K562 (cell line): ENCODE results near the gene CD72. TPM values are rescaled to one million over a fixed set of nuclear protein-coding genes. Genes with fewer than 3 reads are reported as not detected.

ENCODE experiments used
- CBFA2T3 ChIP-seq: fragments of 450-650 bp; IDR thresholded peaks from 2 replicates; pipeline ENCODE4 v1.6.1; 2017
- LEF1 ChIP-seq: fragments of 450-650 bp; IDR thresholded peaks from 2 replicates; pipeline ENCODE4 v1.6.1; 2016; ENCODE audit warnings: mild to moderate bottlenecking
- POLR3A ChIP-seq: IDR thresholded peaks from 2 replicates; pipeline ENCODE4 v1.6.1; 2011; ENCODE audit warnings: borderline replicate concordance, mild to moderate bottlenecking, moderate library complexity; ENCODE audit not compliant: insufficient read length, insufficient read depth; ENCODE audit errors: extremely low read depth
- XRCC3 ChIP-seq: fragments of 450-650 bp; IDR thresholded peaks from 2 replicates; pipeline ENCODE4 v1.6.1; 2017; ENCODE audit warnings: mild to moderate bottlenecking, moderate library complexity
- ZNF175 ChIP-seq: fragments of 200-800 bp; sonication (Bioruptor generic); IDR thresholded peaks from 2 replicates; pipeline ENCODE4 v1.6.1; 2016; ENCODE audit warnings: low read depth, mild to moderate bottlenecking, missing genetic modification characterization, missing compliant biosample characterization
- ZNF24 ChIP-seq: fragments of 450-650 bp; IDR thresholded peaks from 2 replicates; pipeline ENCODE4 v1.6.1; 2016
- ZNF311 ChIP-seq: fragments of 250-450 bp; sonication (Bioruptor Pico); IDR thresholded peaks from 2 replicates; pipeline ENCODE4 v1.4.0; 2020; ENCODE audit warnings: mild to moderate bottlenecking, moderate library complexity
- ZNF354B ChIP-seq: fragments of 250-450 bp; sonication (Bioruptor Pico); IDR thresholded peaks from 2 replicates; pipeline ENCODE4 v1.4.0; 2020
- polyA plus RNA-seq, 8 experiments: library from polyadenylated mRNA; depleted of rRNA in 4 of 8; stranded (reverse) in 5 of 8; unstranded in 3 of 8; fragments of >200 nt; fragmentation: Nextera tagmentation in 2 of 8; fragmentation: Illumina TruSeq in 1 of 8; extraction: Ambion mirVana in 2 of 8; extraction: Trizol in 1 of 8; gene quantifications; 2 replicates each; pipeline versions ENCODE4 v1.2.1 to v1.2.3, GENCODE V29; 2011 to 2014; ENCODE audit warnings: inconsistent platforms in 1 of 8, missing spikeins in 1 of 8
- total RNA-seq, 7 experiments: library from RNA; depleted of rRNA in 6 of 7; stranded (reverse); fragments of >200 nt in 6 of 7; fragmentation: Illumina TruSeq in 2 of 7; extraction: Trizol in 2 of 7; gene quantifications; 2 replicates each; pipeline versions ENCODE4 v1.2.1 to v1.2.3, GENCODE V29; 2011 to 2021; ENCODE audit warnings: low replicate concordance in 1 of 7
- TF ChIP-seq, protein P1 (sequence below), 2 experiments: fragments of 450-650 bp; IDR thresholded peaks; 2 replicates each; pipeline ENCODE4 v1.6.1; 2016; ENCODE audit warnings: mild to moderate bottlenecking in 2 of 2, borderline replicate concordance in 1 of 2, low read depth in 1 of 2, moderate library complexity in 1 of 2
- TF ChIP-seq, protein P2 (sequence below): fragments of 450-650 bp; formaldehyde crosslinking; IDR thresholded peaks from 2 replicates; pipeline ENCODE4 v1.4.0; 2022; ENCODE audit warnings: missing genetic modification characterization
- TF ChIP-seq, protein P3 (sequence below), 3 experiments: fragments of 200-800 bp in 1 of 3; fragments of 250-450 bp in 1 of 3; fragments of 450-650 bp in 1 of 3; sonication (Bioruptor Pico) in 1 of 3; sonication (Bioruptor generic) in 1 of 3; formaldehyde crosslinking in 1 of 3; IDR thresholded peaks; 2 replicates each; pipeline versions ENCODE4 v1.6.1 to v1.8.0; 2016 to 2022; ENCODE audit warnings: mild to moderate bottlenecking in 2 of 3, missing genetic modification characterization in 2 of 3, missing compliant biosample characterization in 1 of 3, moderate library complexity in 1 of 3
- TF ChIP-seq, protein P4 (sequence below): fragments of 450-650 bp; IDR thresholded peaks from 2 replicates; pipeline ENCODE4 v1.7.1; 2018; ENCODE audit warnings: mild to moderate bottlenecking, low read depth; ENCODE audit not compliant: partially characterized antibody

CD72 gene
- total and polyA plus RNA-seq, 9 of the 15 experiments (the other 6 are each of a cell fraction or from before 2014, with no cell fraction given): 0.11 to 0.78 (median 0.27) TPM; not detected in 1

DNA sequence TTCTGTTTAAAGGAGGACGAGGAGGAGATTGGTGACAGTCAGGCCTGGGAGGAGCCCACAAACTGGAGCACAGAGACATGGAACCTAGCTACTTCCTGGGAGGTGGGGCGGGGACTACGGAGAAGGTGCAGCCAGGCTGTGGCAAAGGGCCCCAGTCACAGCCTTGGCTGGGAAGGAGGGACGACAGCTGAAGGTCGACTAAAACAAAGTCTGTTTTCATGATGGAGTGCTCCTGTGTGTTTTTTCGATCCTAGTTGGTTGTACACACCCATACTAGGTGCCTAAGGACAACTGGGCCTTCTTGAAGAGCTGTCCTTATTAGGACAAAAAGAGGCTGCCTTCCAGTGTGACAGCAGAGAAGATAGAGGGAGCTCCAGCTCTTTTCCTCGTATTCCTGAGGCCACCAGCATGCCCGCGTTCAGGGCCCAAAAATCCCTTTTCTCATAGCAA is 42.8 kb upstream of the CD72 start (continued):
- TF ChIP-seq, protein P1, sequence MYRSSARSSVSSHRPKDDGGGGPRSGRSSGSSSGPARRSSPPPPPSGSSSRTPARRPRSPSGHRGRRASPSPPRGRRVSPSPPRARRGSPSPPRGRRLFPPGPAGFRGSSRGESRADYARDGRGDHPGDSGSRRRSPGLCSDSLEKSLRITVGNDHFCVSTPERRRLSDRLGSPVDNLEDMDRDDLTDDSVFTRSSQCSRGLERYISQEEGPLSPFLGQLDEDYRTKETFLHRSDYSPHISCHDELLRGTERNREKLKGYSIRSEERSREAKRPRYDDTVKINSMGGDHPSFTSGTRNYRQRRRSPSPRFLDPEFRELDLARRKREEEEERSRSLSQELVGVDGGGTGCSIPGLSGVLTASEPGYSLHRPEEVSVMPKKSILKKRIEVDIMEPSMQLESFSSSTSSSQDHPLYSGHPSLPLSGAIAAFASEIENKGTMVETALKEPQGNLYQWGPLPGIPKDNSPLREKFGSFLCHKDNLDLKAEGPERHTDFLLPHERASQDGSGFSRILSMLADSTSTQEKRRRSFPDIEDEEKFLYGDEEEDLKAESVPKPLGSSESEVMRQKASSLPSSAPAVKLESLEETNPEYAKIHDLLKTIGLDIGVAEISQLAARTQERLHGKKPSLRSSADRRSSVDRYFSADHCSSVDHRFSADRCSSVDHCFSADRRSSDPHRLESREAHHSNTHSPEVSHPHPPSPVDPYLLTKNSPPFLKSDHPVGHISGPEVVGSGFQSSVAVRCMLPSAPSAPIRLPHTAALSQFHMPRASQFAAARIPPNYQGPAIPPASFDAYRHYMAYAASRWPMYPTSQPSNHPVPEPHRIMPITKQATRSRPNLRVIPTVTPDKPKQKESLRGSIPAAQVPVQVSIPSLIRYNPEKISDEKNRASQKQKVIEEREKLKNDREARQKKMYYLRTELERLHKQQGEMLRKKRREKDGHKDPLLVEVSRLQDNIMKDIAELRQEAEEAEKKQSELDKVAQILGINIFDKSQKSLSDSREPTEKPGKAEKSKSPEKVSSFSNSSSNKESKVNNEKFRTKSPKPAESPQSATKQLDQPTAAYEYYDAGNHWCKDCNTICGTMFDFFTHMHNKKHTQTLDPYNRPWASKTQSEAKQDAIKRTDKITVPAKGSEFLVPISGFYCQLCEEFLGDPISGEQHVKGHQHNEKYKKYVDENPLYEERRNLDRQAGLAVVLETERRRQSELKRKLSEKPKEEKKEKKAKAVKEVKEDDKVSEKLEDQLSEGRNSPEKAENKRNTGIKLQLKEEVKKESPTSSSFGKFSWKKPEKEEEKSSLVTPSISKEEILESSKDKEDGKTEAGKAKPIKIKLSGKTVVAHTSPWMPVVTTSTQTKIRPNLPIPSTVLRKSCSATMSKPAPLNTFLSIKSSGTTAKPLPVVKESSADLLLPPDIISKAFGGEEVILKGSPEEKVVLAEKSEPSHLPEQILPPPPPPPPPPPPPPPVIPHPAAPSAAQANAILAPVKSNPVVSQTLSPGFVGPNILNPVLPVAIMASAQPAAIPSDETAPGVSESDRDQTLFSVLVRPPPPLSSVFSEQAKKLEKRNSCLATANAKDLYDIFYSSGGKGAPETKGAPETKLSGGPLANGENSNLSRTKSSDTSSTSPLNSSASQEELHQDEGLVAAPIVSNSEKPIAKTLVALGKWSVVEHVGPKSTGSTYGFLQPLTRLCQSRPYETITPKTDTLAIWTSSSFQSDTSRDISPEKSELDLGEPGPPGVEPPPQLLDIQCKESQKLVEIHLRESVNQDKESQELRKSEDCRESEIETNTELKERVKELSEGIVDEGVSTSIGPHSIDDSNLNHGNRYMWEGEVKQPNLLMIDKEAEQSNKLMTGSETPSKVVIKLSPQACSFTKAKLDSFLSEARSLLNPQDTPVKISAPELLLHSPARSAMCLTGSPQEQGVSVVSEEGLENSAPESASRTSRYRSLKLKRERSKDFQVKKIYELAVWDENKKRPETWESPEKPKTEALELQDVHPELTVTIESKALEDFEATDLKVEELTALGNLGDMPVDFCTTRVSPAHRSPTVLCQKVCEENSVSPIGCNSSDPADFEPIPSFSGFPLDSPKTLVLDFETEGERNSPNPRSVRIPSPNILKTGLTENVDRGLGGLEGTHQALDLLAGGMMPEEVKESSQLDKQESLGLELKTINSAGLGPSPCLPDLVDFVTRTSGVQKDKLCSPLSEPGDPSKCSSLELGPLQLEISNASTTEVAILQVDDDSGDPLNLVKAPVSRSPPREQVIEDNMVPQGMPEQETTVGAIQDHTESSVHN (IDR thresholded peaks at IDR 0.05; ENCODE audit: borderline replicate concordance in 1 of 2, low read depth in 1 of 2): no peak
- TF ChIP-seq, protein P2, sequence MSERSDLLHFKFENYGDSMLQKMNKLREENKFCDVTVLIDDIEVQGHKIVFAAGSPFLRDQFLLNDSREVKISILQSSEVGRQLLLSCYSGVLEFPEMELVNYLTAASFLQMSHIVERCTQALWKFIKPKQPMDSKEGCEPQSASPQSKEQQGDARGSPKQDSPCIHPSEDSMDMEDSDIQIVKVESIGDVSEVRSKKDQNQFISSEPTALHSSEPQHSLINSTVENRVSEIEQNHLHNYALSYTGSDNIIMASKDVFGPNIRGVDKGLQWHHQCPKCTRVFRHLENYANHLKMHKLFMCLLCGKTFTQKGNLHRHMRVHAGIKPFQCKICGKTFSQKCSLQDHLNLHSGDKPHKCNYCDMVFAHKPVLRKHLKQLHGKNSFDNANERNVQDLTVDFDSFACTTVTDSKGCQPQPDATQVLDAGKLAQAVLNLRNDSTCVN (CRISPR knock-in tag): no peak
- TF ChIP-seq ZNF354B: no peak
- no peak for TF ChIP-seq LEF1
- no peak for TF ChIP-seq ZNF24
- TF ChIP-seq, protein P3, sequence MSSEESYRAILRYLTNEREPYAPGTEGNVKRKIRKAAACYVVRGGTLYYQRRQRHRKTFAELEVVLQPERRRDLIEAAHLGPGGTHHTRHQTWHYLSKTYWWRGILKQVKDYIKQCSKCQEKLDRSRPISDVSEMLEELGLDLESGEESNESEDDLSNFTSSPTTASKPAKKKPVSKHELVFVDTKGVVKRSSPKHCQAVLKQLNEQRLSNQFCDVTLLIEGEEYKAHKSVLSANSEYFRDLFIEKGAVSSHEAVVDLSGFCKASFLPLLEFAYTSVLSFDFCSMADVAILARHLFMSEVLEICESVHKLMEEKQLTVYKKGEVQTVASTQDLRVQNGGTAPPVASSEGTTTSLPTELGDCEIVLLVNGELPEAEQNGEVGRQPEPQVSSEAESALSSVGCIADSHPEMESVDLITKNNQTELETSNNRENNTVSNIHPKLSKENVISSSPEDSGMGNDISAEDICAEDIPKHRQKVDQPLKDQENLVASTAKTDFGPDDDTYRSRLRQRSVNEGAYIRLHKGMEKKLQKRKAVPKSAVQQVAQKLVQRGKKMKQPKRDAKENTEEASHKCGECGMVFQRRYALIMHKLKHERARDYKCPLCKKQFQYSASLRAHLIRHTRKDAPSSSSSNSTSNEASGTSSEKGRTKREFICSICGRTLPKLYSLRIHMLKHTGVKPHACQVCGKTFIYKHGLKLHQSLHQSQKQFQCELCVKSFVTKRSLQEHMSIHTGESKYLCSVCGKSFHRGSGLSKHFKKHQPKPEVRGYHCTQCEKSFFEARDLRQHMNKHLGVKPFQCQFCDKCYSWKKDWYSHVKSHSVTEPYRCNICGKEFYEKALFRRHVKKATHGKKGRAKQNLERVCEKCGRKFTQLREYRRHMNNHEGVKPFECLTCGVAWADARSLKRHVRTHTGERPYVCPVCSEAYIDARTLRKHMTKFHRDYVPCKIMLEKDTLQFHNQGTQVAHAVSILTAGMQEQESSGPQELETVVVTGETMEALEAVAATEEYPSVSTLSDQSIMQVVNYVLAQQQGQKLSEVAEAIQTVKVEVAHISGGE (CRISPR knock-in tag; IDR thresholded peaks at IDR 0.05): 0 out of 6 replicates have a peak, but pooled peaks of 1 of the 3 experiments have one; percentile 17
- TF ChIP-seq, protein P4, sequence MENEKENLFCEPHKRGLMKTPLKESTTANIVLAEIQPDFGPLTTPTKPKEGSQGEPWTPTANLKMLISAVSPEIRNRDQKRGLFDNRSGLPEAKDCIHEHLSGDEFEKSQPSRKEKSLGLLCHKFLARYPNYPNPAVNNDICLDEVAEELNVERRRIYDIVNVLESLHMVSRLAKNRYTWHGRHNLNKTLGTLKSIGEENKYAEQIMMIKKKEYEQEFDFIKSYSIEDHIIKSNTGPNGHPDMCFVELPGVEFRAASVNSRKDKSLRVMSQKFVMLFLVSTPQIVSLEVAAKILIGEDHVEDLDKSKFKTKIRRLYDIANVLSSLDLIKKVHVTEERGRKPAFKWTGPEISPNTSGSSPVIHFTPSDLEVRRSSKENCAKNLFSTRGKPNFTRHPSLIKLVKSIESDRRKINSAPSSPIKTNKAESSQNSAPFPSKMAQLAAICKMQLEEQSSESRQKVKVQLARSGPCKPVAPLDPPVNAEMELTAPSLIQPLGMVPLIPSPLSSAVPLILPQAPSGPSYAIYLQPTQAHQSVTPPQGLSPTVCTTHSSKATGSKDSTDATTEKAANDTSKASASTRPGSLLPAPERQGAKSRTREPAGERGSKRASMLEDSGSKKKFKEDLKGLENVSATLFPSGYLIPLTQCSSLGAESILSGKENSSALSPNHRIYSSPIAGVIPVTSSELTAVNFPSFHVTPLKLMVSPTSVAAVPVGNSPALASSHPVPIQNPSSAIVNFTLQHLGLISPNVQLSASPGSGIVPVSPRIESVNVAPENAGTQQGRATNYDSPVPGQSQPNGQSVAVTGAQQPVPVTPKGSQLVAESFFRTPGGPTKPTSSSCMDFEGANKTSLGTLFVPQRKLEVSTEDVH: no peak
- TF ChIP-seq CBFA2T3: no peak
- TF ChIP-seq ZNF311: no peak
- TF ChIP-seq POLR3A: no peak
- no peak for TF ChIP-seq XRCC3
- 0 out of 2 replicates have a peak, but pooled peaks have one; percentile 48 for TF ChIP-seq ZNF175 (CRISPR knock-in tag)
